ENCODE data around the gene CSH2. TPM values are rescaled to one million over a fixed set of nuclear protein-coding genes. Genes with fewer than 3 reads are reported as not detected.

Gene CSH2
- total and polyA plus RNA-seq, 2 of the 13 experiments (the other 11 are each of a cell fraction or from before 2014, with no cell fraction given), result not detected

DNA sequence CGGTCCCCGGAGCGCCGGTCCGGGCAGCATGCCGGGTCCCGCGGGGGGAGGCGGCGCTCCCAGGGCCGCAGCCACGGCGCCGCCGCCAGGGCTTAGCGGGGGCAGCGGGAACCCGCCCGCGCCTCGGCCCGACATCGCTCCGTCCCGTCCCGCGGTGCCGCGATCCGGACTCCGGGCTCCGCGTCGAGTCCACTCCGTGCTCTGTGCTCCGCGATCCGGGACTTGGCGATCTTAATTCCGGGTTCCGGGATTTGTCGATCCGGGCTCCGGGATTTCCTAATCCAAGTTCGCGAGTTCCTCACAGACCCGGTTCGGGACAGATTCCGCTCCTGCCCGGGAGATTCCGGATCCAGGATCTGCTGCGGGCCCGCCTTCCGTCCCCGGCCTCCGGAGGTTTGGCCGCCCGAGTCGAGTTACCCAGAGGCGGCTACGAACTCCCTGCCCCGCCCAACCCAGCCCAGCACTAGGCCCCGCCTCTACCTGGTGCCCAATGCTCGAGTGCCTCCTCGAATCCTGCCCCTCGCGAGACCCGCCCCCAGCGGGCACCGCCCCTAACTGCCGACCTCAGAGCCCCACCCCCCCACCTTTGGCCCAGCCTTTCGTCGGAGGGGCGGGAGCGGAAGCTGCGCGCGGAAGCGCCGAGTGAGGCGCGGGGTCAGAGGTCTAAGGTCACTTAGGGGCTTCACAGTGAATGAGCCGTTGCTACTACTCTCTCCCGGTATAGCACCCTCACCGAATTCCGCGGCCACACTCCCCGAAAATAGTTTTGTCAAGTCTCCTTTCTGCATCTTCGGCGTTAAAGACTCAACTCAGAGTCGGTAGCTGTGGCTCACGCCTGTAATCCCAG lies 30.7 kb downstream of the CSH2 start, which contains the start of gene SMARCD2 (continued):
- TF ChIP-seq ZNF644 (CRISPR knock-in tag; IDR thresholded peaks at IDR 0.05; ENCODE audit: low read depth), result no peak
- TF ChIP-seq RORA (CRISPR knock-in tag; IDR thresholded peaks at IDR 0.05), result no peak; the same call in 1 of the 2 replicates
- TF ChIP-seq ZSCAN12 (CRISPR knock-in tag; IDR thresholded peaks at IDR 0.05), result peak; percentile 81; the same call in 1 of the 2 replicates
- TF ChIP-seq KDM5B (CRISPR knock-in tag; IDR thresholded peaks at IDR 0.05; ENCODE audit: borderline replicate concordance), result peak; percentile 83
- TF ChIP-seq STAG1 (CRISPR knock-in tag; IDR thresholded peaks at IDR 0.05), result peak; percentile 19
- peak; percentile 92 for TF ChIP-seq ZNF749 (CRISPR knock-in tag; IDR thresholded peaks at IDR 0.05; ENCODE audit: borderline replicate concordance)
- 0 out of 2 replicates have a peak, but pooled peaks have one; percentile 53 for TF ChIP-seq ZNF737 (CRISPR knock-in tag; IDR thresholded peaks at IDR 0.05; ENCODE audit: borderline replicate concordance)
- TF ChIP-seq TEAD2 (CRISPR knock-in tag; IDR thresholded peaks at IDR 0.05), result peak; percentile 40; the same call in 1 of the 2 replicates
- TF ChIP-seq HOXA3 (CRISPR knock-in tag; IDR thresholded peaks at IDR 0.05), result peak; percentile 96
- TF ChIP-seq, protein P1, sequence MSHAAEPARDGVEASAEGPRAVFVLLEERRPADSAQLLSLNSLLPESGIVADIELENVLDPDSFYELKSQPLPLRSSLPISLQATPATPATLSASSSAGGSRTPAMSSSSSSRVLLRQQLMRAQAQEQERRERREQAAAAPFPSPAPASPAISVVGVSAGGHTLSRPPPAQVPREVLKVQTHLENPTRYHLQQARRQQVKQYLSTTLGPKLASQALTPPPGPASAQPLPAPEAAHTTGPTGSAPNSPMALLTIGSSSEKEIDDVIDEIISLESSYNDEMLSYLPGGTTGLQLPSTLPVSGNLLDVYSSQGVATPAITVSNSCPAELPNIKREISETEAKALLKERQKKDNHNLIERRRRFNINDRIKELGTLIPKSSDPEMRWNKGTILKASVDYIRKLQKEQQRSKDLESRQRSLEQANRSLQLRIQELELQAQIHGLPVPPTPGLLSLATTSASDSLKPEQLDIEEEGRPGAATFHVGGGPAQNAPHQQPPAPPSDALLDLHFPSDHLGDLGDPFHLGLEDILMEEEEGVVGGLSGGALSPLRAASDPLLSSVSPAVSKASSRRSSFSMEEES (CRISPR knock-in tag; IDR thresholded peaks at IDR 0.05), result peak; percentile 14; the same call in 1 of the 2 replicates
- TF ChIP-seq, protein P2, sequence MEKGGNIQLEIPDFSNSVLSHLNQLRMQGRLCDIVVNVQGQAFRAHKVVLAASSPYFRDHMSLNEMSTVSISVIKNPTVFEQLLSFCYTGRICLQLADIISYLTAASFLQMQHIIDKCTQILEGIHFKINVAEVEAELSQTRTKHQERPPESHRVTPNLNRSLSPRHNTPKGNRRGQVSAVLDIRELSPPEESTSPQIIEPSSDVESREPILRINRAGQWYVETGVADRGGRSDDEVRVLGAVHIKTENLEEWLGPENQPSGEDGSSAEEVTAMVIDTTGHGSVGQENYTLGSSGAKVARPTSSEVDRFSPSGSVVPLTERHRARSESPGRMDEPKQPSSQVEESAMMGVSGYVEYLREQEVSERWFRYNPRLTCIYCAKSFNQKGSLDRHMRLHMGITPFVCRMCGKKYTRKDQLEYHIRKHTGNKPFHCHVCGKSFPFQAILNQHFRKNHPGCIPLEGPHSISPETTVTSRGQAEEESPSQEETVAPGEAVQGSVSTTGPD (CRISPR knock-in tag; IDR thresholded peaks at IDR 0.05), result no peak
- peak; percentile 38 for TF ChIP-seq ZBTB21 (CRISPR knock-in tag; IDR thresholded peaks at IDR 0.05)
- peak; percentile 78 for TF ChIP-seq SIX4 (CRISPR knock-in tag; IDR thresholded peaks at IDR 0.05)
- no peak for TF ChIP-seq SRSF1 (optimal IDR thresholded peaks at IDR 0.05; ENCODE audit: low read depth, low read length)
- no peak for TF ChIP-seq RARG (CRISPR knock-in tag; IDR thresholded peaks at IDR 0.05; ENCODE audit: low read depth)
- TF ChIP-seq DMAP1 (CRISPR knock-in tag; IDR thresholded peaks at IDR 0.05), result peak; percentile 79
- 0 out of 2 replicates have a peak, but pooled peaks have one; percentile 11 for TF ChIP-seq NFE2L2 (IDR thresholded peaks at IDR 0.05; ENCODE audit: low read length)
- no peak; the same call in 1 of the 2 replicates for TF ChIP-seq THYN1 (CRISPR knock-in tag; IDR thresholded peaks at IDR 0.05; ENCODE audit: borderline replicate concordance, low read depth)
- no peak for TF ChIP-seq ZNF296 (CRISPR knock-in tag; conservative IDR thresholded peaks at IDR 0.05)
- peak; percentile 91 for TF ChIP-seq ELF1 (CRISPR knock-in tag; IDR thresholded peaks at IDR 0.05)
- no peak; the same call in 1 of the 2 replicates for TF ChIP-seq GFI1 (CRISPR knock-in tag; IDR thresholded peaks at IDR 0.05; ENCODE audit: borderline replicate concordance)
- peak; percentile 92 for TF ChIP-seq NR2F2 (IDR thresholded peaks at IDR 0.05; ENCODE audit: borderline replicate concordance, low read depth)
- no peak; the same call in 1 of the 2 replicates for TF ChIP-seq SMC3 (IDR thresholded peaks at IDR 0.05; ENCODE audit: low read length)
- TF ChIP-seq MAF1 (CRISPR knock-in tag; IDR thresholded peaks at IDR 0.05; ENCODE audit: borderline replicate concordance), result peak; percentile 95
- TF ChIP-seq, protein P3, sequence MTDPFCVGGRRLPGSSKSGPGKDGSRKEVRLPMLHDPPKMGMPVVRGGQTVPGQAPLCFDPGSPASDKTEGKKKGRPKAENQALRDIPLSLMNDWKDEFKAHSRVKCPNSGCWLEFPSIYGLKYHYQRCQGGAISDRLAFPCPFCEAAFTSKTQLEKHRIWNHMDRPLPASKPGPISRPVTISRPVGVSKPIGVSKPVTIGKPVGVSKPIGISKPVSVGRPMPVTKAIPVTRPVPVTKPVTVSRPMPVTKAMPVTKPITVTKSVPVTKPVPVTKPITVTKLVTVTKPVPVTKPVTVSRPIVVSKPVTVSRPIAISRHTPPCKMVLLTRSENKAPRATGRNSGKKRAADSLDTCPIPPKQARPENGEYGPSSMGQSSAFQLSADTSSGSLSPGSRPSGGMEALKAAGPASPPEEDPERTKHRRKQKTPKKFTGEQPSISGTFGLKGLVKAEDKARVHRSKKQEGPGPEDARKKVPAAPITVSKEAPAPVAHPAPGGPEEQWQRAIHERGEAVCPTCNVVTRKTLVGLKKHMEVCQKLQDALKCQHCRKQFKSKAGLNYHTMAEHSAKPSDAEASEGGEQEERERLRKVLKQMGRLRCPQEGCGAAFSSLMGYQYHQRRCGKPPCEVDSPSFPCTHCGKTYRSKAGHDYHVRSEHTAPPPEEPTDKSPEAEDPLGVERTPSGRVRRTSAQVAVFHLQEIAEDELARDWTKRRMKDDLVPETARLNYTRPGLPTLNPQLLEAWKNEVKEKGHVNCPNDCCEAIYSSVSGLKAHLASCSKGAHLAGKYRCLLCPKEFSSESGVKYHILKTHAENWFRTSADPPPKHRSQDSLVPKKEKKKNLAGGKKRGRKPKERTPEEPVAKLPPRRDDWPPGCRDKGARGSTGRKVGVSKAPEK (CRISPR knock-in tag; IDR thresholded peaks at IDR 0.05; ENCODE audit: borderline replicate concordance), result no peak
- no peak for TF ChIP-seq ZNF775 (CRISPR knock-in tag; IDR thresholded peaks at IDR 0.05; ENCODE audit: borderline replicate concordance)
